CD4-positive, alpha-beta T cell treated with Interleukin-6 at 100 ng/mL for 8 hours (primary cell): ENCODE results near the gene TFF1.

ENCODE experiments used
- DNase-seq: peaks from one replicate; pipeline ENCODE4 v3.0.0-alpha.2; 2020; ENCODE audit warnings: mixed read lengths, low spot score

The TFF1 gene

GRCh38 chr21:42382915-42383314, 16.6 kb upstream of the TFF1 start:
- DNase-seq, result no peak

GRCh38 chr21:42381347-42381984, 15.1 kb upstream of the TFF1 start:
- DNase-seq, result peak; percentile 43

- no peak for DNase-seq
Measured at GRCh38 chr21:42379426-42380215, 13.3 kb upstream of the TFF1 start.

GRCh38 chr21:42378418-42378817, 12.1 kb upstream of the TFF1 start:
- DNase-seq, result no peak

- no peak for DNase-seq
Measured at GRCh38 chr21:42377951-42378340, 11.6 kb upstream of the TFF1 start.

- no peak for DNase-seq
Measured at GRCh38 chr21:42377211-42377950, 11.0 kb upstream of the TFF1 start.

- DNase-seq, result peak; percentile 57
Measured at GRCh38 chr21:42376338-42376982, 10.1 kb upstream of the TFF1 start.

- DNase-seq, result no peak
Measured at GRCh38 chr21:42375966-42376337, 9.6 kb upstream of the TFF1 start.

GRCh38 chr21:42375506-42375905, 9.2 kb upstream of the TFF1 start:
- DNase-seq, result no peak

GRCh38 chr21:42374864-42375499, 8.6 kb upstream of the TFF1 start:
- DNase-seq, result no peak

- DNase-seq, result no peak
Measured at GRCh38 chr21:42374457-42374856, 8.1 kb upstream of the TFF1 start.

- DNase-seq, result no peak
Measured at GRCh38 chr21:42373908-42374455, 7.6 kb upstream of the TFF1 start.

GRCh38 chr21:42373196-42373907, 7.0 kb upstream of the TFF1 start:
- no peak for DNase-seq

- no peak for DNase-seq
Measured at GRCh38 chr21:42370894-42371654, 4.7 kb upstream of the TFF1 start.

- DNase-seq, result no peak
Measured at GRCh38 chr21:42369821-42370220, 3.5 kb upstream of the TFF1 start.

- no peak for DNase-seq
Measured at GRCh38 chr21:42367367-42368165, 1.2 kb upstream of the TFF1 start.

GRCh38 chr21:42365770-42366169, 565 bp downstream of the TFF1 start:
- DNase-seq, result no peak

- DNase-seq, result no peak
Measured at GRCh38 chr21:42364304-42364865, 1.9 kb downstream of the TFF1 start.

GRCh38 chr21:42363312-42363711, 3.0 kb downstream of the TFF1 start:
- DNase-seq, result no peak
